Epithelial cell of proximal tubule (primary cell): Measurements from ENCODE around the gene CCDC73. TPM values are rescaled to one million over a fixed set of nuclear protein-coding genes. Genes with fewer than 3 reads are reported as not detected.

Experiments
- DNase-seq: peaks from one replicate; pipeline ENCODE4 v3.0.0-alpha.2; 2011; ENCODE audit warnings: low read depth
- H3K4me3 ChIP-seq: 2 replicates; pipeline ENCODE4 v1.5.1; 2011; ENCODE audit warnings: low read depth, mild to moderate bottlenecking, low read length
- total RNA-seq: library from RNA; depleted of rRNA; stranded (reverse); fragments of >200 nt; gene quantifications from 2 replicates; pipeline ENCODE4 v1.2.3, GENCODE V29; 2015
- TF ChIP-seq, protein P1 (sequence below): conservative IDR thresholded peaks from 2 replicates; pipeline ENCODE4 v1.5.1; 2012; ENCODE audit warnings: low read depth, mild to moderate bottlenecking, low read length

The CCDC73 gene
- total RNA-seq, 1 donor from 2014 or later: not detected

GRCh38 chr11:32580967-32581366, 213.5 kb downstream of the CCDC73 start:
- TF ChIP-seq, protein P1, sequence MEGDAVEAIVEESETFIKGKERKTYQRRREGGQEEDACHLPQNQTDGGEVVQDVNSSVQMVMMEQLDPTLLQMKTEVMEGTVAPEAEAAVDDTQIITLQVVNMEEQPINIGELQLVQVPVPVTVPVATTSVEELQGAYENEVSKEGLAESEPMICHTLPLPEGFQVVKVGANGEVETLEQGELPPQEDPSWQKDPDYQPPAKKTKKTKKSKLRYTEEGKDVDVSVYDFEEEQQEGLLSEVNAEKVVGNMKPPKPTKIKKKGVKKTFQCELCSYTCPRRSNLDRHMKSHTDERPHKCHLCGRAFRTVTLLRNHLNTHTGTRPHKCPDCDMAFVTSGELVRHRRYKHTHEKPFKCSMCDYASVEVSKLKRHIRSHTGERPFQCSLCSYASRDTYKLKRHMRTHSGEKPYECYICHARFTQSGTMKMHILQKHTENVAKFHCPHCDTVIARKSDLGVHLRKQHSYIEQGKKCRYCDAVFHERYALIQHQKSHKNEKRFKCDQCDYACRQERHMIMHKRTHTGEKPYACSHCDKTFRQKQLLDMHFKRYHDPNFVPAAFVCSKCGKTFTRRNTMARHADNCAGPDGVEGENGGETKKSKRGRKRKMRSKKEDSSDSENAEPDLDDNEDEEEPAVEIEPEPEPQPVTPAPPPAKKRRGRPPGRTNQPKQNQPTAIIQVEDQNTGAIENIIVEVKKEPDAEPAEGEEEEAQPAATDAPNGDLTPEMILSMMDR: no peak
- H3K4me3 ChIP-seq: no peak overlapping the region
- DNase-seq: no peak

- no peak overlapping the region for H3K4me3 ChIP-seq
- TF ChIP-seq, protein P1: no peak
- DNase-seq: no peak
Measured at GRCh38 chr11:32576456-32576855, 218.0 kb downstream of the CCDC73 start.

DNA sequence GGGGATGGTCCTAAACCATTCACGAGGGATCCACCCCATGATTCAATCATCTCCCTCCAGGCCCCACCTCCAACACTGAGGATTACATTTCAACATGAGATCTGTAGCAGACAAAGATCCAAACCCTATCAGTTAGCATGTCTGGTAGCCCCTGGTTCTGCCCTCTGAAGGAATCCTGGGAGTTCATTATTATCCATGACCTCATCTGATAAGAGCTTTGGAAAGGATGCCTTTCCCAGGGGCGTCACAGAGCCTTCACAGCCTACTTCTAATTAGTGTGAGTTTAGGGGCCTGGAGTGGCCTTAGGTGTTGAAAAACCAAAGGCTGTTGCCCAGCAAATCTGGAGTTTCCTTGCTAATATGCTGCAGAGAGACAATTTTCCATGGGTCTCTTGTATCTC, 219.4 kb downstream of the CCDC73 start:
- no peak for DNase-seq

DNA sequence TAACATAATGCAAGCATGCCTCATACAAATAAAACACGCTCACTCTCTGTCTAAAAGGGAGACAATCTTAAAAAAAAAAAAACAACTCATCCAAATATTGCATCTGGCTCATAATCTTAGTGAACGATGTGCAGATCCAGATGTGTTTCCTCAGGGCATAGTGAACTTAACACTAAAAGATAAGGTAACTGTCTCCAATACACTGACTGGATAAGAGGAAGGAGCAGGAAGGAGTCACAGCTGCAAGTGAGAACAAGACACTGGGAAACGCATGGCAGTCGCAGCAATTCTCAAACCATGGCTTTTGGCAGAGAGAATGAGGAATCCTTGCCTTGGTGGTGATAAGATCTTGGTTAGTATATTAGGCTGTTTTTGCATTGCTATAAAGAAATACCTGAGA, 220.0 kb downstream of the CCDC73 start:
- TF ChIP-seq, protein P1: no peak
- DNase-seq: no peak
- H3K4me3 ChIP-seq: no peak overlapping the region

More for the DNA sequence above, 219.4 kb downstream of the CCDC73 start:
- TF ChIP-seq, protein P1: no peak
- no peak overlapping the region for H3K4me3 ChIP-seq

GRCh38 chr11:32573228-32573627, 221.2 kb downstream of the CCDC73 start:
- TF ChIP-seq, protein P1: no peak
- H3K4me3 ChIP-seq: no peak overlapping the region
- no peak for DNase-seq

DNA sequence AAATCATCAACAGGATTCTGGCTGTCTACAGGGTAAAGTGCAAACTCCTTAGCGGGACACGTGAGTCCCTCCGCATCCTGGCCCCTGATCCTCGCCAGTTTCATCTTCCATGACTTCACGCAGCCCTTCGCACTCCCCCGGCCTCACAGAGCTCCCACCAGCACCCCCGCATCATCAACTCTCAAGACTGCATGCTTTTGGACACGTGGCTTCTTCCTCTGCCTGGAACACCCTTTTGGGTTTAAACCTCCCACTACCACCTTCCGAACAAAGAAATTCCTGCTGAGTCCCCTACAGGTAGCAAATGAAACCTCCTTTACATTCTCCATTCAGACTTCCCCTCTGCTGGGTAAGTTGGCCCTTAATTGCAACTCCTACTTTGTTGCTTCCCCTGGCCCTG, 223.4 kb downstream of the CCDC73 start:
- no peak overlapping the region for H3K4me3 ChIP-seq
- TF ChIP-seq, protein P1: no peak
- no peak for DNase-seq

GRCh38 chr11:32569313-32569881, 225.1 kb downstream of the CCDC73 start:
- H3K4me3 ChIP-seq: no peak overlapping the region
- DNase-seq: no peak
- TF ChIP-seq, protein P1: no peak
